Activated CD4-positive, alpha-beta T cell treated with anti-CD3 and anti-CD28 coated beads, Interleukin-2, amount 50 U/mL, for 4 hours (primary cell): ENCODE data around the gene LARGE2.
A peak's percentile ranks its signal among the peaks of the same experiment; 100 is the strongest.

Experiments used
- DNase-seq, 2 experiments: peaks; one replicate each; pipeline ENCODE4 v3.0.0-alpha.2; 2020

The LARGE2 gene

GRCh38 chr11:45930951-45931570 lies 8.6 kb downstream of the LARGE2 start:
- no peak for DNase-seq

- no peak for DNase-seq
These were observed 9.3 kb downstream of the LARGE2 start for GRCh38 chr11:45931739-45932138.

- DNase-seq = no peak
These were observed 9.8 kb downstream of the LARGE2 start for GRCh38 chr11:45932217-45932616.

GRCh38 chr11:45933131-45933831 lies 10.8 kb downstream of the LARGE2 start:
- no peak for DNase-seq

GRCh38 chr11:45933846-45934579 lies 11.6 kb downstream of the LARGE2 start:
- no peak for DNase-seq

GRCh38 chr11:45934580-45935318 lies 12.3 kb downstream of the LARGE2 start:
- DNase-seq = no peak

- DNase-seq = no peak
These were observed 13.1 kb downstream of the LARGE2 start for GRCh38 chr11:45935349-45936064.

- DNase-seq = no peak
These were observed 14.1 kb downstream of the LARGE2 start for GRCh38 chr11:45936511-45937054.

- no peak for DNase-seq
These were observed 15.5 kb downstream of the LARGE2 start for GRCh38 chr11:45937916-45938315.

- DNase-seq = no peak
These were observed 17.4 kb downstream of the LARGE2 start for GRCh38 chr11:45939836-45940235.

GRCh38 chr11:45941285-45941684 lies 18.8 kb downstream of the LARGE2 start:
- no peak for DNase-seq

- no peak for DNase-seq
These were observed 19.9 kb downstream of the LARGE2 start for GRCh38 chr11:45942381-45942780.

- DNase-seq = no peak
These were observed 23.0 kb downstream of the LARGE2 start for GRCh38 chr11:45945397-45945999.

- no peak for DNase-seq
These were observed 25.4 kb downstream of the LARGE2 start for GRCh38 chr11:45947885-45948284.

GRCh38 chr11:45948356-45948755 lies 25.9 kb downstream of the LARGE2 start:
- no peak for DNase-seq

- no peak for DNase-seq
These were observed 27.5 kb downstream of the LARGE2 start for GRCh38 chr11:45949992-45950407.

GRCh38 chr11:45959851-45960250 lies 37.4 kb downstream of the LARGE2 start:
- no peak for DNase-seq

GRCh38 chr11:45960387-45961095 lies 38.1 kb downstream of the LARGE2 start:
- no peak for DNase-seq

- no peak for DNase-seq
These were observed 39.3 kb downstream of the LARGE2 start for GRCh38 chr11:45961751-45962240.

- DNase-seq = peak; percentile 34 to 38
These were observed 42.5 kb downstream of the LARGE2 start for GRCh38 chr11:45964911-45965389.

- DNase-seq = no peak
These were observed 45.0 kb downstream of the LARGE2 start for GRCh38 chr11:45967506-45967905.
